ENCODE measurements around the gene EMC10. TPM values are rescaled to one million over a fixed set of nuclear protein-coding genes. Genes with fewer than 3 reads are reported as not detected.

The EMC10 gene
- total and polyA plus RNA-seq, 10 of the 15 experiments (the other 5 are each of a cell fraction or from before 2014, with no cell fraction given), result 2.5 to 77.3 (median 20.3) TPM

GRCh38 chr19:50435221-50435620 lies 41.1 kb upstream of the EMC10 start (continued):
- TF ChIP-seq IRF5 (IDR thresholded peaks at IDR 0.05; ENCODE audit: borderline replicate concordance) (no peak), KDM1A (IDR thresholded peaks at IDR 0.05; ENCODE audit: borderline replicate concordance) (no peak), SIN3A (IDR thresholded peaks at IDR 0.05; ENCODE audit: low read depth, low read length) (no peak), IRF3 (IDR thresholded peaks at IDR 0.05) (no peak), ATF3 (IDR thresholded peaks at IDR 0.05; ENCODE audit: borderline replicate concordance, extremely low read depth, low read depth, low read length) (no peak), SRF (IDR thresholded peaks at IDR 0.05; ENCODE audit: low read depth in 2 of 2, low read length in 2 of 2) (no peak), SMC3 (IDR thresholded peaks at IDR 0.05; ENCODE audit: borderline replicate concordance, low read length) (no peak)

GRCh38 chr19:50435627-50436026 lies 40.7 kb upstream of the EMC10 start:
- WGBS (ENCODE audit: insufficient coverage, insufficient replicate concordance, low lambda C conversion rate, missing lambda C conversion rate), result 66% methylated on average over 12 of the region's 12 CpGs
- no peaks in the 10 kb centered on the region for H3K36me3 ChIP-seq (ENCODE audit: control insufficient read depth in 2 of 2, insufficient read depth in 2 of 2, low read length in 1 of 2)
- DNase-seq (ENCODE audit: low read depth, low spot score), result no peak
- ChIA-PET RAD21 (ENCODE audit: unreplicated experiment) (no interaction called here), CTCF (no interaction called here), POLR2A (no interaction called here), SMC1A (ENCODE audit: uncharacterized antibody, unreplicated experiment) (no interaction called here)
- no peak for ATAC-seq
- H3K9me3 ChIP-seq (replicated peaks; ENCODE audit: control insufficient read depth, insufficient read depth, low read length), result no peaks in the 10 kb centered on the region
- H2AFZ ChIP-seq (ENCODE audit: control insufficient read depth, low read depth, low read length), result no peak overlapping the region
- FAIRE-seq, result no peak
- no peaks in the 10 kb centered on the region for H4K20me1 ChIP-seq (ENCODE audit: control insufficient read depth, insufficient read depth)
- no peak overlapping the region for H3K4me2 ChIP-seq (ENCODE audit: control insufficient read depth, insufficient read depth)
- BruUV-seq (replicated peaks), result no TSS peak
- in situ Hi-C loops (cut with MboI) (no loop called here), intact Hi-C loops (cut with micrococcal nuclease; ENCODE audit: unreplicated experiment) (no loop called here)
- no peak overlapping the region for H3K9ac ChIP-seq (ENCODE audit: control insufficient read depth, insufficient read depth, low read length)
- no peak for TF ChIP-seq CHD4 (IDR thresholded peaks at IDR 0.05)
- no peak for TF ChIP-seq JUND (IDR thresholded peaks at IDR 0.05; ENCODE audit: low read depth, low read length)
- TF ChIP-seq MXI1 (IDR thresholded peaks at IDR 0.05; ENCODE audit: low read depth, low read length), result no peak
- no peak for TF ChIP-seq EZH2 (IDR thresholded peaks at IDR 0.05; ENCODE audit: borderline replicate concordance, control insufficient read depth, low read depth, low read length)
- no peak for TF ChIP-seq CEBPB (IDR thresholded peaks at IDR 0.05; ENCODE audit: borderline replicate concordance in 1 of 2, low read depth in 2 of 2, low read length in 2 of 2)
- no peaks in the 10 kb centered on the region for H3K79me2 ChIP-seq (ENCODE audit: control insufficient read depth, insufficient read depth, low read length)
- no peak overlapping the region for H3K4me3 ChIP-seq
- no peak overlapping the region for H3K27ac ChIP-seq (ENCODE audit: control insufficient read depth, insufficient read depth)
- peaks cover 0 to 4% of the 10 kb centered on the region in 2 experiments; a peak in 1 of 4 replicates for H3K27me3 ChIP-seq (replicated peaks in 1 of 2; ENCODE audit: control insufficient read depth in 2 of 2, insufficient read depth in 2 of 2, low read length in 1 of 2)
- H3K4me1 ChIP-seq (ENCODE audit: control insufficient read depth, insufficient read depth, low read length), result peaks cover 29% of the 10 kb centered on the region
